HCT116 (cell line): Measurements from ENCODE around the gene NXN. TPM values are rescaled to one million over a fixed set of nuclear protein-coding genes. Genes with fewer than 3 reads are reported as not detected.
"Not testable (repeated sequence)": the region's sequence is repeated elsewhere in the genome, so short reads cannot be mapped to it uniquely, and the experiment has no call there.

Source experiments
- ATAC-seq: fragments of 200-7000 bp; cut with Tn5 transposase; 2 replicates; pipeline ENCODE4 v1.9.1; 2020; ENCODE audit warnings: mild to moderate bottlenecking, moderate library complexity
- BruUV-seq: library from RNA; stranded (reverse); fragments of 400-500 nt; replicated peaks from 2 replicates; lab custom pipeline; 2021; lab: Mats Ljungman, UMichigan
- CTCF ChIA-PET: fragments of 300-600 bp; sonication (Branson Sonifier 250); formaldehyde crosslinking; loops from one replicate; lab custom pipeline; 2021; ENCODE audit warnings: antibody characterized with exemption; lab: Charles Lee
- POLR2A ChIA-PET: fragments of 300-600, 350-600 bp; sonication (Branson Sonifier 250); formaldehyde crosslinking; loops from one replicate; lab custom pipeline; 2021; ENCODE audit warnings: antibody characterized with exemption; lab: Charles Lee
- RAD21 ChIA-PET, 2 experiments: fragments of 300-600 bp; sonication (Branson Sonifier 250); formaldehyde crosslinking; loops; one replicate each; lab custom pipeline; 2023; ENCODE audit warnings: low total read pairs in 2 of 2; ENCODE audit not compliant: uncharacterized antibody in 2 of 2, unreplicated experiment in 2 of 2, low non-redundant PET in 1 of 2; lab: Charles Lee
- DNase-seq: peaks from one replicate; pipeline ENCODE4 v3.0.0-alpha.2; 2010; ENCODE audit warnings: low read depth, low spot score
- H2AFZ ChIP-seq: fragments of 200-600 bp; shearing (Covaris generic), sonication (generic); 2 replicates; pipeline ENCODE4 v1.6.1; 2017; ENCODE audit warnings: low read depth, mixed run types, mixed read lengths, antibody characterized with exemption, low read length; ENCODE audit not compliant: poor library complexity, severe bottlenecking
- H3K27ac ChIP-seq: 2 replicates; pipeline ENCODE4 v1.5.1; 2012; ENCODE audit warnings: low read depth, low read length
- H3K27me3 ChIP-seq: fragments of 200-600 bp; sonication (generic); 2 replicates; pipeline ENCODE4 v1.6.1; 2016; ENCODE audit warnings: mixed run types, low read length, mixed read lengths; ENCODE audit not compliant: insufficient read depth
- H3K36me3 ChIP-seq, 2 experiments: fragments of 200-500 bp in 1 of 2; fragments of 200-600 bp in 1 of 2; sonication (Bioruptor generic) in 1 of 2; sonication (generic) in 1 of 2; 2 replicates each; pipeline versions ENCODE4 v1.5.1 to v1.6.1; 2014 to 2016; ENCODE audit warnings: low read length in 2 of 2, inconsistent platforms in 1 of 2, mixed read lengths in 1 of 2, mixed run types in 1 of 2; ENCODE audit not compliant: insufficient read depth in 2 of 2, control insufficient read depth in 1 of 2
- H3K4me1 ChIP-seq, 2 experiments: fragments of 200-600 bp in 1 of 2; sonication (generic) in 1 of 2; 2 replicates each; pipeline versions ENCODE4 v1.5.1 to v1.6.1; 2012 to 2017; ENCODE audit warnings: low read length in 2 of 2, inconsistent platforms in 1 of 2, mild to moderate bottlenecking in 1 of 2, mixed read lengths in 1 of 2, mixed run types in 1 of 2, moderate library complexity in 1 of 2; ENCODE audit not compliant: insufficient read depth in 2 of 2, control insufficient read depth in 1 of 2
- H3K4me2 ChIP-seq: fragments of 200-600 bp; sonication (generic); 2 replicates; pipeline ENCODE4 v1.6.1; 2017; ENCODE audit warnings: mixed run types, low read length, mixed read lengths
- H3K4me3 ChIP-seq, 2 experiments: fragments of 200-600 bp in 1 of 2; sonication (generic) in 1 of 2; replicated peaks in 1 of 2; 2 replicates each; pipeline ENCODE4 v1.5.1; 2011 to 2016; ENCODE audit warnings: low read length in 2 of 2, control low read depth in 1 of 2, low read depth in 1 of 2, mild to moderate bottlenecking in 1 of 2, mixed read lengths in 1 of 2, mixed run types in 1 of 2
- H3K79me2 ChIP-seq: fragments of 200-600 bp; sonication (generic); 2 replicates; pipeline ENCODE4 v1.6.1; 2017; ENCODE audit warnings: mild to moderate bottlenecking, mixed run types, low read length, moderate library complexity, mixed read lengths; ENCODE audit not compliant: insufficient read depth
- H3K9ac ChIP-seq: fragments of 200-600 bp; sonication (generic); 2 replicates; pipeline ENCODE4 v1.6.1; 2016; ENCODE audit warnings: low read length, mixed read lengths
- H3K9me2 ChIP-seq: fragments of 200-600 bp; sonication (generic), shearing (Covaris generic); 2 replicates; pipeline ENCODE4 v1.6.1; 2017; ENCODE audit warnings: mixed run types, mild to moderate bottlenecking, moderate library complexity; ENCODE audit not compliant: insufficient read depth
- H3K9me3 ChIP-seq, 2 experiments: fragments of 200-500 bp in 1 of 2; fragments of 200-600 bp in 1 of 2; sonication (Bioruptor generic) in 1 of 2; sonication (generic) in 1 of 2; 2 replicates each; pipeline ENCODE4 v1.6.1; 2014 to 2017; ENCODE audit warnings: low read length in 2 of 2, mixed read lengths in 2 of 2, inconsistent platforms in 1 of 2, low read depth in 1 of 2, mild to moderate bottlenecking in 1 of 2, mixed run types in 1 of 2, moderate library complexity in 1 of 2; ENCODE audit not compliant: control insufficient read depth in 1 of 2, insufficient read depth in 1 of 2
- H4K20me1 ChIP-seq: fragments of 200-600 bp; sonication (generic), shearing (Covaris generic); 2 replicates; pipeline ENCODE4 v1.6.1; 2017; ENCODE audit warnings: mixed run types, mild to moderate bottlenecking, moderate library complexity; ENCODE audit not compliant: insufficient read depth
- intact Hi-C: fragments of 100-400 bp; cut with micrococcal nuclease; formaldehyde crosslinking; loops from 2 replicates; pipeline ENCODE4 v1.10.0; 2022
- total RNA-seq: library from RNA; stranded (reverse); gene quantifications from one replicate; pipeline ENCODE4 v1.2.1, GENCODE V29; 2021; ENCODE audit not compliant: unreplicated experiment
- TF ChIP-seq, protein P1 (sequence below): IDR thresholded peaks from 2 replicates; pipeline ENCODE4 v1.6.1; 2012; ENCODE audit warnings: low read depth

The NXN gene
- total RNA-seq, 1 experiment from 2014 or later: 83.7 TPM

DNA sequence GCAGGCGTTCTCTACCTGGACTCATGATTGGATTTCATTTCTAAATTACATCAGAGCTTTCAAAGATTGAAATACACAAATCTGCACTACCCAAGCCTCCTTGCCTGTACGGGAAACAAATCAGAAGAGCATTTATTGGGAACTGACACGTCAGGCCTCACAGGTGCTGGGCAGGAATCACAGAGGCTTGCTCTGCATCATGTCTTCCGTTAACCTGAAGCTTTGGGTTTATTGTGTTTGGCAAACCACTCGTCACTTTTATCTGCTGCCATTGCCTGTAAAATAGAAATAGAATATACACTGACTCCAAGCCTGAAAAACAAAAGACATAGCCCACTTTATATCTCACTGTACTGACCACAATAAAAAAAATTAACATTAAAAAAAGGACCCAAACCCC, 219.6 kb downstream of the NXN start:
- H3K36me3 ChIP-seq: peaks cover 13 to 21% of the 10 kb centered on the region in 2 experiments; a peak in 3 of 4 replicates
- ATAC-seq (no peak), DNase-seq (no peak)
- H3K9ac ChIP-seq: no peak overlapping the region
- H4K20me1 ChIP-seq: no peaks in the 10 kb centered on the region
- no peaks in the 10 kb centered on the region for H3K4me1 ChIP-seq
- no peaks in the 10 kb centered on the region for H3K9me2 ChIP-seq
- H2AFZ ChIP-seq: no peak overlapping the region
- H3K27ac ChIP-seq: no peak overlapping the region
- intact Hi-C loops: no loop called here
- BruUV-seq: no TSS peak
- RAD21 ChIA-PET: no interaction called here
- no peak overlapping the region for H3K4me2 ChIP-seq
- CTCF ChIA-PET: no interaction called here
- no peaks in the 10 kb centered on the region for H3K79me2 ChIP-seq
- no peak overlapping the region for H3K4me3 ChIP-seq
- H3K9me3 ChIP-seq: no peaks in the 10 kb centered on the region
- POLR2A ChIA-PET: no interaction called here
- TF ChIP-seq, protein P1, sequence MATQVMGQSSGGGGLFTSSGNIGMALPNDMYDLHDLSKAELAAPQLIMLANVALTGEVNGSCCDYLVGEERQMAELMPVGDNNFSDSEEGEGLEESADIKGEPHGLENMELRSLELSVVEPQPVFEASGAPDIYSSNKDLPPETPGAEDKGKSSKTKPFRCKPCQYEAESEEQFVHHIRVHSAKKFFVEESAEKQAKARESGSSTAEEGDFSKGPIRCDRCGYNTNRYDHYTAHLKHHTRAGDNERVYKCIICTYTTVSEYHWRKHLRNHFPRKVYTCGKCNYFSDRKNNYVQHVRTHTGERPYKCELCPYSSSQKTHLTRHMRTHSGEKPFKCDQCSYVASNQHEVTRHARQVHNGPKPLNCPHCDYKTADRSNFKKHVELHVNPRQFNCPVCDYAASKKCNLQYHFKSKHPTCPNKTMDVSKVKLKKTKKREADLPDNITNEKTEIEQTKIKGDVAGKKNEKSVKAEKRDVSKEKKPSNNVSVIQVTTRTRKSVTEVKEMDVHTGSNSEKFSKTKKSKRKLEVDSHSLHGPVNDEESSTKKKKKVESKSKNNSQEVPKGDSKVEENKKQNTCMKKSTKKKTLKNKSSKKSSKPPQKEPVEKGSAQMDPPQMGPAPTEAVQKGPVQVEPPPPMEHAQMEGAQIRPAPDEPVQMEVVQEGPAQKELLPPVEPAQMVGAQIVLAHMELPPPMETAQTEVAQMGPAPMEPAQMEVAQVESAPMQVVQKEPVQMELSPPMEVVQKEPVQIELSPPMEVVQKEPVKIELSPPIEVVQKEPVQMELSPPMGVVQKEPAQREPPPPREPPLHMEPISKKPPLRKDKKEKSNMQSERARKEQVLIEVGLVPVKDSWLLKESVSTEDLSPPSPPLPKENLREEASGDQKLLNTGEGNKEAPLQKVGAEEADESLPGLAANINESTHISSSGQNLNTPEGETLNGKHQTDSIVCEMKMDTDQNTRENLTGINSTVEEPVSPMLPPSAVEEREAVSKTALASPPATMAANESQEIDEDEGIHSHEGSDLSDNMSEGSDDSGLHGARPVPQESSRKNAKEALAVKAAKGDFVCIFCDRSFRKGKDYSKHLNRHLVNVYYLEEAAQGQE: no peak
- H3K27me3 ChIP-seq: no peaks in the 10 kb centered on the region

DNA sequence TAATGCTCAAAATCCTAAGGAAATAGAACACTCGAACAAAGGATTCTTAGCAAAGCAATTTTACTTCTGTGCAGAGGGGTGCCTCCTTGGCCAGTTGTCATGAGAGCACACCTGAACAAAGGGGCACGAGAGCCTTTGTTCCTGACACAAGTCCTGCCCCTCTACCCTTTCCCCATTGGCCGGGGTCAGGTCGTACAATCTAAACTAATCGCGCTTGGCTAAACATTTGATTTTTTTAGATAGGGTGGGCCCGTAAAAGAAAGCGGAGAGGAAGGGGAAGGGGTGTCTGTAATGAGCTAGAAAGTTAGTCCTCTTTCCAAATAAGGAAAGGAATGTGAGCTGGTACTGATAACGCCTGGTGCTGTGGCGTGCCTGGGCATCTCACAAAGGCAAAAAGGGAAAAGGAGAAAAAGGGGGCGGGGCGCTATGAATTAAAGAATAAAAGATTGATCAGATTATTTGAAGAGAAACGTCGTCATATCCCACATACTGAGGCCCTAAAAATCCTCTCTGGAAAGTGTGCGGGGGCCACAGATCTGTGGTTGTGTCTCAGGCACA, 223.5 kb downstream of the NXN start:
- H3K9ac ChIP-seq, H3K36me3 ChIP-seq, intact Hi-C loops, H3K27me3 ChIP-seq, POLR2A ChIA-PET, H4K20me1 ChIP-seq, H3K4me2 ChIP-seq, H3K79me2 ChIP-seq, BruUV-seq, H3K4me3 ChIP-seq, RAD21 ChIA-PET, H3K9me2 ChIP-seq, H3K9me3 ChIP-seq, DNase-seq, H3K4me1 ChIP-seq, H3K27ac ChIP-seq, CTCF ChIA-PET, H2AFZ ChIP-seq, ATAC-seq: not testable (repeated sequence)

- H3K36me3 ChIP-seq, BruUV-seq, ATAC-seq, DNase-seq, intact Hi-C loops, H3K9ac ChIP-seq, H3K27me3 ChIP-seq, H2AFZ ChIP-seq, POLR2A ChIA-PET, H3K27ac ChIP-seq, RAD21 ChIA-PET, H4K20me1 ChIP-seq, H3K4me2 ChIP-seq, H3K9me2 ChIP-seq, H3K9me3 ChIP-seq, H3K4me3 ChIP-seq: not testable (repeated sequence)
- CTCF ChIA-PET: interaction anchor here (0.7 kb wide), 1 partner anchor 87 kb away, joined by 3 read pairs; no protein-coding TSS in a partner anchor
- peaks cover 9 to 16% of the 10 kb centered on the region in 2 experiments for H3K4me1 ChIP-seq
- H3K79me2 ChIP-seq: peaks cover 15% of the 10 kb centered on the region
Measured at GRCh38 chr17:755319-755961, 224.1 kb downstream of the NXN start.
